ENCODE results near the gene TPO. TPM values are rescaled to one million over a fixed set of nuclear protein-coding genes. Genes with fewer than 3 reads are reported as not detected.

Gene TPO
- total RNA-seq, 4 donors from 2014 or later = 6.7 to 14.5 (median 11.3) TPM

- H3K4me1 ChIP-seq = no peaks in the 10 kb centered on the region
- ATAC-seq = no peak
- 83 to 94% methylated on average over 3 to 6 of the region's 7 CpGs for WGBS, 2 donors (ENCODE audit: low coverage in 1 of 2)
Observed at GRCh38 chr2:1498176-1498575, 84.9 kb downstream of the TPO start.

GRCh38 chr2:1499033-1499795, 86.0 kb downstream of the TPO start:
- Histone ChIP-seq H3K27me3 (peaks cover 9% of the 10 kb centered on the region), H3K27ac (no peak overlapping the region), H3K4me1 (no peaks in the 10 kb centered on the region), H3K4me3 (no peak overlapping the region), H3K9me3 (no peaks in the 10 kb centered on the region), H3K36me3 (no peaks in the 10 kb centered on the region)
- no peak for ATAC-seq
- 71 to 85% methylated on average over 6 to 10 of the region's 13 CpGs for WGBS, 2 donors (ENCODE audit: low coverage in 1 of 2)
- TF ChIP-seq EP300 (IDR thresholded peaks at IDR 0.05) (no peak), POLR2AphosphoS5 (IDR thresholded peaks at IDR 0.05) (no peak), POLR2A (IDR thresholded peaks at IDR 0.05) (no peak)
- TF ChIP-seq, protein P1, sequence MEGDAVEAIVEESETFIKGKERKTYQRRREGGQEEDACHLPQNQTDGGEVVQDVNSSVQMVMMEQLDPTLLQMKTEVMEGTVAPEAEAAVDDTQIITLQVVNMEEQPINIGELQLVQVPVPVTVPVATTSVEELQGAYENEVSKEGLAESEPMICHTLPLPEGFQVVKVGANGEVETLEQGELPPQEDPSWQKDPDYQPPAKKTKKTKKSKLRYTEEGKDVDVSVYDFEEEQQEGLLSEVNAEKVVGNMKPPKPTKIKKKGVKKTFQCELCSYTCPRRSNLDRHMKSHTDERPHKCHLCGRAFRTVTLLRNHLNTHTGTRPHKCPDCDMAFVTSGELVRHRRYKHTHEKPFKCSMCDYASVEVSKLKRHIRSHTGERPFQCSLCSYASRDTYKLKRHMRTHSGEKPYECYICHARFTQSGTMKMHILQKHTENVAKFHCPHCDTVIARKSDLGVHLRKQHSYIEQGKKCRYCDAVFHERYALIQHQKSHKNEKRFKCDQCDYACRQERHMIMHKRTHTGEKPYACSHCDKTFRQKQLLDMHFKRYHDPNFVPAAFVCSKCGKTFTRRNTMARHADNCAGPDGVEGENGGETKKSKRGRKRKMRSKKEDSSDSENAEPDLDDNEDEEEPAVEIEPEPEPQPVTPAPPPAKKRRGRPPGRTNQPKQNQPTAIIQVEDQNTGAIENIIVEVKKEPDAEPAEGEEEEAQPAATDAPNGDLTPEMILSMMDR (IDR thresholded peaks at IDR 0.05) = no peak

More at GRCh38 chr2:1498176-1498575, 84.9 kb downstream of the TPO start:
- Histone ChIP-seq H3K36me3 (no peaks in the 10 kb centered on the region), H3K9me3 (no peaks in the 10 kb centered on the region), H3K4me3 (no peak overlapping the region), H3K27ac (no peak overlapping the region), H3K27me3 (peaks cover under 1% of the 10 kb centered on the region)
- TF ChIP-seq, protein P1 (IDR thresholded peaks at IDR 0.05) = no peak
- TF ChIP-seq POLR2AphosphoS5 (IDR thresholded peaks at IDR 0.05) (no peak), EP300 (IDR thresholded peaks at IDR 0.05) (no peak), POLR2A (IDR thresholded peaks at IDR 0.05) (no peak)

DNA sequence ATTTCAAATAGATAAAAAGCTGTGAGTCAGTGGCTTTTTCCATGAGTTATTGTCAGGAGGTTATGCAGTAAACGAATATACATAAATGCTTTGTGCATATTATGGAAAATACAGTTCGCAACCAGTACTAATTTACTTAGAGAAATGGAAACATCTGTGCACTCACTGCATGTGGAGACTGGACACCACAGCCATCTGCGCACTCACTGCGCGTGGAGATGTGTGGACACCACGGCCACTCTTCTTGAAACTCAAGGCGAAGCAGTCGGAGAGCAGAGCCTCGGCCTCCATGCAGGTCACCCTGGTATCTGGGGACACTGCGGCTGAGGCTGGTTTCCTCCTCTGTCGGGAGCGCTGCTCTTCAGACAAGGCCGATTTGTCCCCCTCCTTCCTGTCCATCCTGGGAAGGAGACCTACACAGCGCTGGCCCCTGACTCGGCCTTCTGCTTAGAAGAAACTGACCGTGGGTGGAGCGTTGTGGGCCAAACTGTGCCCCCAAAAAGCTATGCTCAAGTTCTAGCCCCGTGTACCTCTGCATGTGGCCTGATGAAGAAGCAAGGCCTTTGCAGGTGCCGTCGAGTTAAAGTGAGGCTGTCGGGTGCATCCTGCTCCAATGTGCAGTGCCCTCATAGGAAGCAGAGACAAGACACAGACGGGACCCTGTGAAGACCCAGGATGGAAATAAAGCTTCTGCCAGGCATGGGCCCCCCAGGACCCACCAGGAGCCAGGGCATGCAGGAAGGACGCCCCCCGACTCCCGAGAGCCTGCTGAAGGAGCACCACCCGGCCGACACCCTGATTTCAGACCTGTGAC, 88.0 kb downstream of the TPO start:
- WGBS, 2 donors (ENCODE audit: low coverage in 1 of 2) = 84 to 100% methylated on average over 2 to 4 of the region's 27 CpGs
- Histone ChIP-seq H3K9me3 (no peaks in the 10 kb centered on the region), H3K27ac (no peak overlapping the region), H3K36me3 (no peaks in the 10 kb centered on the region), H3K4me1 (no peaks in the 10 kb centered on the region), H3K4me3 (no peak overlapping the region), H3K27me3 (peaks cover 13% of the 10 kb centered on the region)
- no peak for ATAC-seq
- TF ChIP-seq POLR2A (IDR thresholded peaks at IDR 0.05) (no peak), POLR2AphosphoS5 (IDR thresholded peaks at IDR 0.05) (no peak), EP300 (IDR thresholded peaks at IDR 0.05) (no peak)
- TF ChIP-seq, protein P1 (IDR thresholded peaks at IDR 0.05) = no peak

- H3K36me3 ChIP-seq = no peaks in the 10 kb centered on the region
- ATAC-seq = no peak
- no peaks in the 10 kb centered on the region for H3K4me1 ChIP-seq
- no peak overlapping the region for H3K27ac ChIP-seq
- no peaks in the 10 kb centered on the region for H3K9me3 ChIP-seq
- TF ChIP-seq POLR2A (IDR thresholded peaks at IDR 0.05) (no peak), POLR2AphosphoS5 (IDR thresholded peaks at IDR 0.05) (no peak)
- H3K27me3 ChIP-seq = peaks cover 13% of the 10 kb centered on the region
- WGBS, 2 donors (ENCODE audit: low coverage in 1 of 2) = 74 to 90% methylated on average over 4 to 6 of the region's 6 CpGs
- no peak overlapping the region for H3K4me3 ChIP-seq
Observed at GRCh38 chr2:1501991-1502390, 88.7 kb downstream of the TPO start.

- TF ChIP-seq, protein P1 (IDR thresholded peaks at IDR 0.05) = no peak
- no peak for TF ChIP-seq EP300 (IDR thresholded peaks at IDR 0.05)
- TF ChIP-seq POLR2AphosphoS5 (IDR thresholded peaks at IDR 0.05) = no peak
- TF ChIP-seq POLR2A (IDR thresholded peaks at IDR 0.05) = no peak
- WGBS, 2 donors (ENCODE audit: low coverage in 1 of 2) = 67% methylated on average over 1 of the region's 15 CpGs; no CpG with 5 or more reads in 1 of the 2 donors
- no peaks in the 10 kb centered on the region for H3K9me3 ChIP-seq
- no peaks in the 10 kb centered on the region for H3K4me1 ChIP-seq
- H3K27me3 ChIP-seq = peaks cover 13% of the 10 kb centered on the region
- no peak overlapping the region for H3K4me3 ChIP-seq
- no peak overlapping the region for H3K27ac ChIP-seq
- H3K36me3 ChIP-seq = no peaks in the 10 kb centered on the region
- no peak for ATAC-seq
Observed at GRCh38 chr2:1502891-1503304, 89.6 kb downstream of the TPO start.
